GM19455 (cell line): ENCODE results near the gene CYGB.
"Not testable (repeated sequence)": the region's sequence is repeated elsewhere in the genome, so short reads cannot be mapped to it uniquely, and the experiment has no call there.

ENCODE experiments used
- ATAC-seq: cut with Tn5 transposase; IDR thresholded peaks from one replicate; pipeline ENCODE4 v1.9.1; 2021; ENCODE audit not compliant: unreplicated experiment

CYGB gene

GRCh38 chr17:76567634-76568432, 30.3 kb upstream of the CYGB start:
- ATAC-seq: no peak

- ATAC-seq: no peak
Measured at GRCh38 chr17:76566988-76567431, 29.5 kb upstream of the CYGB start.

DNA sequence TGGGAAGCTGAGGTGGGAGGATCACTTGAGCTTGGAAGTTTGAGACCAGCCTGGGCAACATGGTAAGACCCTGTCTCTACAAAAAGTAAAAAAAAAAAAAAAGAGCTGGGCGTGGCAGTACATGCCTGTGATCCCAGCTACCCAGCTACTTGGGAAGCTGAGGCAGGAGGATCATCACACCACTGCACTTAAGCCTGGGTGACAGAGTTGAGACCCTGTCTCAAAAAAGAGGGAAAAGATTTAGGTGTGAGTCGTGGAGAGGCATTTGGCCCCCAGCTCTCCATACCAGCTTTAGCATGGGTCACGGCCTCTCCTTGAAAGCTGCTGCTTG, 29.1 kb upstream of the CYGB start:
- ATAC-seq: no peak

GRCh38 chr17:76565728-76566612, 28.5 kb upstream of the CYGB start:
- no peak for ATAC-seq

DNA sequence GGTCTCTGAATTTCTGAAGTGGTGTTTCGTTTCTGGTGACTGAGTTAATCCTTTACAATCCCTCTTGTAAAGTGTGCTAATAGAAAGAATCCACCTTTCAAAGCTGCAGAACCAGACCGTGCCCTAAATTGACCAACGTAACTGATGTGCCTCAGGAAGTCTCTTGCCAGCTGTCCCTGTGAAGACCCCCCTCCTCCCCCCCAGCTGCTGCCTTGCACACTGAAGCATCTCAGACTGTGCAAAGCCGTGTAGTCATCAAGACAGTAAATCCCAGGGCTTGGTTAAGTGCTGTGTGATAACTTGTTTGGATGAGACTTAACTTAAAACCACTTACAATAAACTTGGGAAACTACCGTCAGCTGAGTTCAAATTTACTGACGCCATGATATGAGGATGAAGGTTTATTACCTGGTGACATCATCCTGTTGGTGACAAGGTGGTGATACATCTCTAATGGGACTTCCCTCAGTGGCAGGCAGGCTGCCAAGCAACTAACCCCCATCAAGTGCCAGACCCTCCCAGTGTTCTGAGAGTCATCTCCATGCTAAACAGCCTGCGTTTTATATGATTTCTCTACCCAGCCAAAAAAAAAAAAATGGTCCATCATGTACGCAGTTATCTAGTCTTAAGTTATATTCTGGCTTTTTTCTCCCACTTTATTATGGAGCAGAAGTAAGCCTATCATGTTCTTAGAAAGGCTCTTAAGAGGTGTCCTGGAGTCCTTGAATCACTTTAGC, 27.6 kb upstream of the CYGB start:
- not testable (repeated sequence) for ATAC-seq

- not testable (repeated sequence) for ATAC-seq
Measured at GRCh38 chr17:76563359-76563758, 25.9 kb upstream of the CYGB start.

GRCh38 chr17:76562734-76563148, 25.2 kb upstream of the CYGB start:
- ATAC-seq: no peak

- no peak for ATAC-seq
Measured at GRCh38 chr17:76561799-76562268, 24.3 kb upstream of the CYGB start.

DNA sequence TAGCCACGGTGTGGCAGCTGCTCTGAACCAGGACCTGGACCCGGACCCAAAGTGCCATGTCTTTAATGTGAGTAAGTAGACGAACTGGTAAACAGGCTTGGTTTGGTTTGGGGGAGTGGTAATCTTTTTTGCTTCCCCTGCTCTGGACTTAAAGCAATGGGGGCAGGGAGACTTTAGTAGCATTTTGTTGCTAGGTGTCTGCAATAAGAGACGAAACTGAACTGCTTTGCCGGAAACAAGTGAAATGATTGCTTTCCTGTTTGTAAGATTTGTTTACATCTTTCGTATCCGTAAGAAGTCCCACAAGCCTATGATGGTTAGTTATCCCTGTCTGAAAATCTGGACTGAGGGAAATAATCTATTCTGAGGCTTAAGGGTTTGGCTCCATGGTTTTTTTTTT, 23.8 kb upstream of the CYGB start:
- ATAC-seq: no peak

DNA sequence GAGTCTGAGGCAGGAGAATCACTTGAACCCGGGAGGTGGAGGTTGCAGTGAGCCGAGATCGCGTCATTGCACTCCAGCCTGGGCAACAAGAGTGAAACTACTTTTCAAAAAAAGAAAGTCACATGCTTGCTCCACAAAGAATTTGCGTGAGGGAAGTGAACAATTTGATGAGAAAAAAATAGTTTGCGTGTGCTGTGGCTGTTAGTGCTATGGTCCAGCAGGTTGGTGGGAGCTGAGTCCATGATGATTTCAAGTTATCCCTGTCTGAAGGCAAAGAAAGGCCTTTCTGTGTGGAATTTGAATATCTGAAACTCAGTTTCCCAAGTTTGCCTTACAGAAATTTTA, 23.3 kb upstream of the CYGB start:
- ATAC-seq: no peak

GRCh38 chr17:76560036-76560876, 22.7 kb upstream of the CYGB start:
- ATAC-seq: no peak

DNA sequence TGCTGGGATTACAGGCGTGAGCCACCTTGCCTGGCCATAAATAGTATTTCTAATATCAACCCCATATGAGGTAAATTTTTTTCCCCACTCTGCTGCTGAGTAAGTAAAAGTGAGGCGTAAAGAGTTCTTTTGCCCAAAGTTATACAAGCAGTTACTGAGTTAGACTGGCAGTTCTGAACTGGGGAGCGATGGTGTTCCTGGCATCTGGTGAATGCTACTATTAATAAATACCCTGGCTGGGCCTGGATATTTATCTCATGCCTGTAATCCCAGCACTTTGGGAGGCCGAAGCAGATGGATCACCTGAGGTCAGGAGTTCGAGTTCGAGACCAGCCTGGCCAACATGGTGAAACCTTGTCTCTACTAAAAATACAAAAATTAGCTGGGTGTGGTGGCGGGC, 22.0 kb upstream of the CYGB start:
- ATAC-seq: not testable (repeated sequence)

DNA sequence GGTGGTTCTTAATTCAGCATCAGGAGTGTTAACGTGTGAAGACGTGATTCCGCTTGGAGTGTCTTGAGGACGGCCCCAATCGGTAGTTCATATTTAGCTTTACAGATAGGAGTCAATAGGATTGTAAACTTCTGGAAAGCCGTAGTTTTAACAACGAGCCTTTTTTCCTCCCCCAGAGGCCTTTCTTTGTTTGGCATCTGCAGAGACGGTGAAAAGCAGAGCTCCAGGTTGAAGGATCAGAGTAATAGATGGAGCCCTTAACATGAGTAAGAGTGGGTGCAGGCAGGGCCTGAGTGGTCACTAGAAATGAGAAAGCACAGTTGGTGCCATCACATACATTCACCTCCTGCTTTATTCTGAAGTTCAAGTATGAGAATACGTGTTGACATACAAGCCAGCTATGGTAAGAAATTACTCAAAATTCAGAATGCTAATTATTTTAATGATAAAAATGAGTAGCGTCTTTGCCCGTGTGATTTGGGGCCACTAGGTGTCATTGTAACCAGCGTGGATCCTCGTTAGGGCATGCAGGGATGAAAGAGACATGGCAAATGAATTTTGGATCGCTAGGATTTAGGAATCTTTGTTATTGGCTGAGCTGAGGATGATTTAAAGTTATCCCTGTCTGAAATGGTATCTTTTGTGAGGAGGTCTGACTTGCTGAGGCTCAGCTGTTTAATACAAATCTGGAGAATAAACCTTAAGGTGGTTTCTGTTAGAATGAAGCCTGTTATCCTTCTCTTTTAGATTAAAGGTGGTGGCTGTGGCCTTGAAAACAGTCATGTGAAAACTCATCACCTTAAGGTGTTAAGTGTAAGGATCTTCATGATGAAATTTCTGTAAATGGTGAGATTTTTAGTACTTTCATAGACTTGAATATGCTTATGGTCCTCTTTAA, 20.9 kb upstream of the CYGB start:
- ATAC-seq: no peak

DNA sequence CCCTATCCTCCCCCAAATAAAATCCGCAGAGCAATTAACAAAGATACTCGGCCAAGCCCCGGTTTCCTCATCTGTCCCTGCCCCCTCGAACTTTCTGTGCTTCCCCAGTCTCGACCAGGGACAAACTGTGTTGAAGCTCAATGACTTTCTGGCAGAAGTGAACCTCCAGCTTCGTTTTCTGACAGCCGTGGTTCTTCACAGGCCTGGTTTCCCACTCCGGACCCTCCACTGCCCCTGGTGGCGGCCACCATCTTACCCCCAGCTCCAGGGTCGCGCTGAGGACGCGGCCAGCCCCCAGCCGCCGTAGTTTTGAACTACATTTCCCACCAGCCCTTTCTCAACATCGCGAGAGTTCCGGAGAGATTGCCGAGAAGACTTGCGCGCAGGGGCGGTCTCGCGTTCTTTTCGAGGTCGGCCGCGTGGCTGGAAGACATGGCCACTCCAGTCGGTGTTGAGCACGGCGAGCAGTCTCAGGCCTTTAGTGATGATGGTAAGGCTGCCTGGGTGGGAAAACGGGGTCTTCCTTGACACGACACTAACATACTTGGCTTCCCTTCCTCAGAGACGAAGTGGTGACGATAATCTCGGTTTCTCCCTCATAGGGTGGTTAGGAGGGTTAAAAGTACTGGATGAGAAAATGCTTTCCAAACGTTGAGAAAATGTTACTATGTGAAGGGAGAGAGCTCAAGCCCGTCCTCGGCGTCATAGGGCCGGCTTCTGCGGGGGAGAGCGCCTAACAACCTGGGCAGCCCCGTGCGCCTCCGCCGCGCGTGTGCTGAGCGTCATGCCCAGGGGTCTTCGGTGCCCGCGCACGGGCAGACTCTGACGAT, 20.1 kb upstream of the CYGB start:
- peak; percentile 86 for ATAC-seq

DNA sequence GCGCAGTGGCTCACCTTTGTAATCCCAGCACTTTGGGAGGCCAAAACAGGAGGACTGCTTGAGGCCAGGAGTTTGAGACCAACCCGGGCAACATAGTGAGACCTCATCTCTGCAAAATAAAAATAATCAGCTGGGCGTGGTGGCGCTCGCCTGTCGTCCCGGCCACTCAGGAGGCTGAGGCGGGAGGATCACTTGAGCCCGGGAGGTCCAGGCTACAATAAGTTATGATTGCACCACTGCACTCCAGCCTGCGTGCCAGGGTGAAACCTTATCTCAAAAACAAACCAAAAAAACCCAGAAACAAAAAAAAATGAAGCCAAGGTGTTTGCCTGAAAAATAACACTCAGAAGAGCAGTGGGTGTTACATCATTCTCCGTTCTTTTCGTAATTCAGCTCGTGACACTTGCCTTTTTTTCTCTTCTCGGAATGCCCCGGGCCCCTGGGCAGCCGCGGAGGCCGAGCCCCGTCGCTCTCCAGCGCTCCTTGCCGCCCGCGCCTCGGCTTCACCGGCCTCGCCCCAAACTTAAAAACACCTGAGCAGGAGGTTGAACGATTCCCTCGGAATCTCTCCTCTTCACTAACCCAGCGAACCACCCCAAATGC, 19.4 kb upstream of the CYGB start:
- ATAC-seq: peak; percentile 30

DNA sequence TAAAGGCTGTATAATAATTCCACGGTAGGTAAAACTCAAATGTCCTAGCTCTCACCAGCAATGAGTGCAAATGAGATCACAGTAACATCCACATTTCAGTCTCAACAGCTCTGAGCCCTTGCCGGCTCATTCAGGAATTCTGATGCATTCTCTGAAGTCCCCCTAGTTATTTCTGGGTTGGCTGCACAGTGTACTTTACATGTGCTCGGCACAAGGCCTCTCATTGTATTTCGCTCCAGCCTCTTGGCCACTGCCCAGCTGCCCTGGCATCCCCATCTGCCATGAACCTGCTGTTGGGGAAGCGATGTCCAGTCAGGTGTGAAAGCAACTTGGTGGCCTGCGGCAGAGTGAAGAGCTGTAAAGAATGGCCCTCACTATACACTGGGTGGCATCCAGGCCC, 16.6 kb upstream of the CYGB start:
- no peak for ATAC-seq

DNA sequence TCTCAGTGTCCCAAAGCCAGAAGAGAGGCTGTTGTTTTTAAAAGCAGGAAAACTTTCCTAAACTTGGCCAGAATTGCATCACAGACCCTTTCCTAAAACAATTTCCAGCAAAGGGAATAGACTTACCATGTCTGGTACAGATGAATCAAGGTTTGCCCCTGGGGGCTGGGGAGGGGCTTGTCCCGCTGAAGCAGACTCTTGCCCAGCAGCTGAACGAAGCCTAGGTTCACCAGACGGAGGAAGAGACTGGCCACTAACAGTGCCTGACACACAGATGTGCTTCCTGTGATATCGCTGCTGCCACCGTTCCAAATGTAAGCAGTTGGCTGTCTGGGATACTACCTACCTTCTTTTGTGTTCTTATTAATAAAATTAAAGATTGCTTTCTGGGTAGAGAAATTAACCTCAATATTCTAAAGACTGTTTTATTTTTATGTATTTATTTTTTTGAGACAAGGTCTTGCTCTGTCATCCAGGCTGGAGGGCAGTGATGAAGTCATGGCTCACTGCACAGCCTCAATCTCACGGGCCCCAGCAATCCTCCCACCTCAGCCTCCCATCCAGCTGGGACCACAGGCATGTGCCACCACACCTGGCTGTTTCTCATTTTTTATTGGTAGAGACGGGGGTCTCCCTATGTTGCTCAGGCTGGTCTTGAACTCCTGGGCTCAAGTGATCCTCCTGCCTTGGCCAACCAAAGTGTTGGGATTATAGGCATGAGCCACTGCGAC, 15.8 kb upstream of the CYGB start:
- no peak for ATAC-seq

DNA sequence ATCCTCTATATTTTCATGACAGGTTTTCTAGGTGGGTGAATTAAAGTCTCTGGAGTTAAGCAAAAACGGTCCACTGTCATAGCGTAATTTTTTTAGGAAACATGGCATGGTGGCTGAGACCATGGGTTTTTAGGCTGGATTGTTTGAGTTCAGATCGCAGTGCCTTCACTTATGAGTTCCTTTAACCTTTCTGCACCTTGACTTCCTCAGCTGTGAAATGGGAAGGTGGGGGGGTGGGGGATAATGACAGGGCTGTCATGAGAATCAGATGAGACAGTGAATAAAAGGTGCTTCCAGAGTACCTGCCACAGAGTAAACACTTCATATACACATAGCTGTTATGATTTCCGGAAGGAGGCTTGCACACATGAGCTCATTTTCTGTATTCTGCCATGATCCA, 14.2 kb upstream of the CYGB start:
- ATAC-seq: no peak
